ENCODE results near the gene ENPP4.
A peak's percentile ranks its signal among the peaks of the same experiment; 100 is the strongest.
"Not testable (repeated sequence)": the region's sequence is repeated elsewhere in the genome, so short reads cannot be mapped to it uniquely, and the experiment has no call there.

Gene ENPP4, protein sequence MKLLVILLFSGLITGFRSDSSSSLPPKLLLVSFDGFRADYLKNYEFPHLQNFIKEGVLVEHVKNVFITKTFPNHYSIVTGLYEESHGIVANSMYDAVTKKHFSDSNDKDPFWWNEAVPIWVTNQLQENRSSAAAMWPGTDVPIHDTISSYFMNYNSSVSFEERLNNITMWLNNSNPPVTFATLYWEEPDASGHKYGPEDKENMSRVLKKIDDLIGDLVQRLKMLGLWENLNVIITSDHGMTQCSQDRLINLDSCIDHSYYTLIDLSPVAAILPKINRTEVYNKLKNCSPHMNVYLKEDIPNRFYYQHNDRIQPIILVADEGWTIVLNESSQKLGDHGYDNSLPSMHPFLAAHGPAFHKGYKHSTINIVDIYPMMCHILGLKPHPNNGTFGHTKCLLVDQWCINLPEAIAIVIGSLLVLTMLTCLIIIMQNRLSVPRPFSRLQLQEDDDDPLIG

DNA sequence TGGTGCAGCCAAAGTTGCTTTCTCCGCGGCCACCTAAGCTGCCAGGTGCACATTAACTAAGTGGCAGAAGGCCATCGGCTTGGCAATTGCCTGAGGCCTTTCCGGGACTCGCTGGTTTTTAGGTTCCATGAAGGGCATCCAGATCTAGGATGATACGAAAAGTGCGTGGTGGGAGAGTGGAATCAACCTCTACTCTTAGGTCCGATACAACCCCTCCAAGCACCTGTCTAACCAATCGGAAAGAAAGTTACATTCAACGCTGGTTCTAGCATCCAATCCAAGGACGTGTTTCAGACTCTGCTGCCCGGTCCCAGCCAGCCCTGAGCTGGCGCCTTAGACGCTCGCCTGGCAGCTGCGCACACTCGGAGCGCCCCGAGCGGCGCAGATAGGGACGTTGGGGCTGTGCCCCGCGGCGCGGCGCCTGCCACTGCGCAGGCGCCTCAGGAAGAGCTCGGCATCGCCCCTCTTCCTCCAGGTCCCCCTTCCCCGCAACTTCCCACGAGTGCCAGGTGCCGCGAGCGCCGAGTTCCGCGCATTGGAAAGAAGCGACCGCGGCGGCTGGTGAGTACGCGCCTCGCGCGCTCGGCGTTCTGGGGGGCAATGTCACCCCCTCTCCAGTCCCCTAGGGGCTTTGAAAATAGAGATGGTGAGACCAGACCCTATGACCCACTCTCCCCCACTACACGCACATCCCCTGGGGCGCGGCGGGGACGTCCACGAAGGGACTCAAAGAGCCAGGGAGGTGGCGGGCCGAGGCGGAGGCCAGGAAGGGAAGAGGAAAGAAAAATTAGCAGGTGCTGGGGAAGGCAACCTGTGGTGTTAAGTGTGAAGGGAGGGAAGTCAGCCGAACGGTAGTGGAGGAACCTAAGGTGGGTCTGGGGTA lies at the start of gene ENPP4:
Gene ENPP4, plus strand, starts transcription at position 361 of the 883 bp plus-strand sequence. CDS start 9,595 bp downstream, outside the sequence.
- DNase-seq (ENCODE audit: low read depth), result peak; percentile 11

DNA sequence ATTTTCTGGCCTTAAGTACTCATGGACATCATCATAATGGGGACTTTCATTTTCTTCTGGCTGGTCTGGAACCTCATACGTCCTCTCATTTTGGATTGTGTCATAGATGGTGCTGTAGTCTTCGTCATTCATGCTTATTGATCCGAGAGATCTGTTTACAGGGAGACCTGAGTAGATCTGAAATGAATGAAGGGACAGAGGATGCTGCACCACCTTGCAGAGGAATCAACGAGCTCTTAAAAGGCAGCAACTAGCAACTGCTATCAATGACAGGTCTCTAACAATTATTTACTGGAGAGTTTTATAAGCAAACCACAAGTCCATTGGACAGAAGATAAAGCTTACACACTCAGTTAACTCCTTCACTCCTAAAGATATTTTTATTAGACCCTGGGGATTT lies 49.7 kb upstream of the ENPP4 start:
- DNase-seq (ENCODE audit: low read depth), result no peak

DNA sequence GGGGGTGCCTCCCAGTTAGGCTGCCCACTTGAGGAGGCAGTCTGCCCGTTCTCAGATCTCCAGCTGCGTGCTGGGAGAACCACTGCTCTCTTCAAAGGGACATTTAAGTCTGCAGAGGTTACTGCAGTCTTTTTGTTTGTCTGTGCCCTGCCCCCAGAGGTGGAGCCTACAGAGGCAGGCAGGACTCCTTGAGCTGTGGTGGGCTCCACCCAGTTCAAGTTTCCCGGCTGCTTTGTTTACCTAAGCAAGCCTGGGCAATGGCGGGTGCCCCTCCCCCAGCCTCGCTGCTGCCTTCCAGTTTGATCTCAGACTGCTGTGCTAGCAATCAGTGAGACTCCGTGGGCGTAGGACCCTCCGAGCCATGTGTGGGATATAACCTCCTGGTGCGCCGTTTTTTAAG lies 44.1 kb upstream of the ENPP4 start:
- not testable (repeated sequence) for DNase-seq (ENCODE audit: low read depth)

DNA sequence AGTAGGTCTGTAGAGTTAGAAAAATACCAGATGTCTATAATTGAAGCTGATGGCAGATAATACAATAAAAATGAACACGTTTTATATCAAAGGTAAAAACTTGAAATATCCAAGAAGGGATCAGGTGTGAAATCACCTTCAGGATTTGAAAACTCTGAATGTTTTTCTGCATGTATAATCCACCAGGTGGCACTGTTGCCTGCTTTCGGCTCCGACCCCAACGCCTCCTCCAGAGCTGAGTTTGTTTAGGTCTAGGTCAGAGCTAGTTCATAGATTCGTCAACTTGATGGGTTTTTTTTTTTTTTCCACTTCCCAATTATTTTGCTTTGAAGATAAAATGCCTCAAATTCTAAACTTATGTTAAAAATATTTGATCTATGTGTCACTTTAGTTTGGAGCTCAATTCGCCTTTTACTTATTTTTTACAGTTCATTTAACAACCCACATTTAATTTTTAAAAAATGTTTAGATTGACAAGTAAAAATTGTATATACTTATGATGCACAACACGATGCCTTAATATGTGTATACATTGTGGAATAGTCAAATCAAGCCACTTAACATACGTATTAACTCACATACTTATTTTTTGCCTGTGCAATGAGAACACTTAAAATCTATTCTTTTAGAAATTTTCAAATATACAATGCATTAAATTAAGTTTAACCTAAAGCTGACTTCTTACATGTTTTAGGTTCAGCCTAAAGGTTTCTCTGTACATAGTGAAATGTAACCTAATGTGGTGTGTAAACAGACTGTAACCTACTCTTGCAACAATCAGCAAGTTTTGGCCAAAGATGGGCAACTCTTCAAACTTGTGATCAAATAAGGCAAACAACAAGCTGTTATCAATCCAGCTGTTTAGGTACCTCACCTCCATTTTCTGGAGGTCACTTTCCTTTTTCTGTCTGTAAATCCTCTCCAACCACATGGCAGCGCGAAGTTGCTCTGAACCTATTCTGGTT lies 39.4 kb upstream of the ENPP4 start:
- no peak for DNase-seq (ENCODE audit: low read depth)

DNA sequence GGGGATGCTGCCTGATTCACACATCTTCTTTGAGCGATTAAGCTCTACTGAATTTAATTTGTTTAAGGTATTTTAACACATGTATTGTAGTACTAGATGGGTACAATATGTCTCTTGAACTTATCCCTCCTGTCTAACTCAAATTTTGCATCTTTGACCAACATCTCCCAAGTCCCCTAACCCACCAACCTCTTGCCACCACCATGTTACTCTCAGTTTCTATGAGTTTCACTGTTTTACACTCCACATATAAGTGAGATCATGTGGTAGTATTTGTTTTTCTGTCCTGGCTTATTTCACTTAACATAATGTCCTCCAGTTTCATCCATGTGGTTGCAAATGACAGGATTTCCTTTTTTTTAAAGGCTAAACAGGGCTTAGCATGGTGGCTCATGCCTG lies 38.7 kb upstream of the ENPP4 start:
- no peak for DNase-seq (ENCODE audit: low read depth)

DNA sequence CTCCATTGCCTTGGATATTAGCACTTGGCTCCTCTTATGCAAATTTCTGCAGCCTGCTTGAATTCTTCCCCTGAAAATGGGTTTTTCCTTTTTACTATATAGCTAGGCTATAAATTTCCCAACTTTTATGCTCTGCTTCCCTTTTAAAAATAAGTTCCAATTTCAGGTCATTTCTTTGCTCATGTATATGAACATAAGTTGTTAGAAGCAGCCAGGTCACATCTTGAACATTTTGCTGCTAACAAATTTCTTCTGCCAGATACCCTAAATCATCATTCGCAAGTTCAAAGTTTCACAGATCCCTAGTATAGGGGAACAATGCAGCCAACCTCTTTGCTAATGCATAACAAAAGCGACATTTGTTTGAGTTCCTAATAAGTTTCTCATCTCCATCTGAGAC lies 34.5 kb upstream of the ENPP4 start:
- DNase-seq (ENCODE audit: low read depth), result no peak

DNA sequence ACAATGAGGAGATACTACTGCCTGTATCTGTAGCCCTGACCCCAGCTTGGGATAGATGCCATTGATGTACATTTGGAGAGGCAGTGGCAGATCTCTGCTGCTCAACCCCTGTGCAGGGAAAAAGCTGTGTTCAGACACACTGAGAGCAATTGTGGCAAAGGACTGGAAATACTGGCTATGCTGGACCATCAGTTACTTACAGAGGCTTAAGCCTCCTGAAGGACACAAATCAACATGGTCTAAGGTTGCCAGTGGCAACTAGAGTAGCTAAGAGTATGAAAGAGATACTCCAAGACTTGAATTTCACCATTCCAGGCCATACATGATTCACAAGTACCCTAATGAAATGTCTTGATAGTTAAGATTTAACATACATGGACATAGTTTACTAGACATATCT lies 32.4 kb upstream of the ENPP4 start:
- DNase-seq (ENCODE audit: low read depth), result no peak

DNA sequence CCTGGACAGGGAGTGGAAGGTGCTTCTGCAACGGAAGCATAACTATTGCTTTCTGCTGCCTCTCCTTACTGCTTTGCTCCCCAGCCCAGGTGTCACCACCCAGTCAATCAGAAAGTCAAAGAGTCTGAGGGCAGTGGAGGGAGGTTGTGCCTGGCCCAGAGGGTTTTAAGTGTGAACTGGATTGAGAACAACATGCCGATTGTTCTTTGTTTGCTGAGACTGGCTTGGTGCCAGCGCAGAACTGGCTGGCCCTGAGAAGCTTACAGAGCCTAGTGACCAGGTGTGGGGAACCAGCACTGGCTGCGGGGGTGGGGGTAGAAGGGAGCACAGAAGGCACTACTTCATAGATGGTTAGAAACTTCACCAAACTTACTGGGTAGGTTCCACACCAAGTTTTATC lies 31.1 kb upstream of the ENPP4 start:
- DNase-seq (ENCODE audit: low read depth), result no peak

DNA sequence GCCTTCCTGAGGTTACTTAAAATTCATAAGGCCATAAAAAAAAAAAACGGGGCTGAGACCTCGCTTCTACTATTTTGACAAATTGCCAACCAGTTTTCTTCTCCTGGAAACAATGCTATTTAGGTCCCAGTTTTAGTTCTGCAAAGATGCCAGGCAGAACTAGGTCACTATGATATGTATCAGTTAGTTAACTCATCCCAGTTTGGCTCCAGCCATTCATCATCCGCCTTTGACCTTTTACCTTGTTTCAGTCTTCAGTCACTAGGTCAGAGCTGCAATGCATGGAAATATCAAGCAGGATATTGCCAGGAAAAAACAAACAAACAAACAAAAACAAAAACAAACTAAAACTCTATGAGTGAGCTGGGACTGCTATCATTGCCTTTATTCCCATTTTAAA lies 29.8 kb upstream of the ENPP4 start:
- no peak for DNase-seq (ENCODE audit: low read depth)

DNA sequence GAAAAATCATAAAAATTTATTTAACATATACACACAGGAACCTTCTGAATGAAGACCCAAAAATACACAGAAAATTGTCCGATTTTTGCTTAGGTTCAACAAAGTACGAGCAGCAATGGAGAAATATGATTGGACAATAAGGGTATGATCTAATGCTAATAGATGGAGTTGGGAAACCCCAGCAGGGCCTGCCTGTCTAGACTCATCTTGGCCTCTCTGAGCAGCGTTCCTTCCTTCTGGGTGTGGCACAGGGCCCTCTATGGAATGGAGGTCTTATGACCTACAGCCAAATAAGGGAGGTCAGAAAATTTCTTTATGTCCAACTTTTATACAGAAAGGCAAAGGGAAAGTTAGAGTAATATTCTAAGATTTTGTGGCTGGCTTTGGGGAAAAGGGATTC lies 27.7 kb upstream of the ENPP4 start:
- no peak for DNase-seq (ENCODE audit: low read depth)

DNA sequence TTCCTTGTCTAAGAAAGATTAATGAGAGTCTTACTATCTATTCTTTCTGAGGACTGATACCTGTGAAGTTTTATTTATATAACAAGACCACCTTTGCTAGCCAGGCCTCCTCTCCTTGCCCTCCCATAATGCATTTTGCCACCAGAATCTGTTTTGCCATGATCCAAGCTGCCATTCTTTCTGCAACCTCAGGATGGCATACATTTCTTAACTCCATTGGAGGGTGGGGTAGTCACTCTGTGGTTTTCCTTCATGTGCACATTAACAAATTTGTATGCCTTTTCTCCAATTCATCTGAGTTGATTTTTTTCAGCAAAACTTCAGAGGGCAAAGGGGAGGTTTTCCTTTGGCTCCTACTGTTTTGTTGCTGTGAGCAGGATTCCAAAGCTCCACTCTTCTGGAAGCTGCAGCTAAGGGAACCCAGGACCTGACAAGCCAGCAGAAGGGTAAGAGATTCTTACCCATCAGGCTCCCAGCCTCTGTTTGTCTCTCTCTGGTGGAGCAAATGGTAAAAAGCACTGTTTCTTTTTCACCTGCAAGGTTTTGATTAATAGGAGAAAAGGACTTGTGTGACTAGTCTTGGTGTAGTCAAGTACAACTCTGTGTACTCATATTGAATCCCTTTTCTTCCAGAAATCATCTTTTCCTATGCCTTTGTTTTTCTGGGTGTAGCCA lies 26.2 kb upstream of the ENPP4 start:
- DNase-seq (ENCODE audit: low read depth), result no peak

DNA sequence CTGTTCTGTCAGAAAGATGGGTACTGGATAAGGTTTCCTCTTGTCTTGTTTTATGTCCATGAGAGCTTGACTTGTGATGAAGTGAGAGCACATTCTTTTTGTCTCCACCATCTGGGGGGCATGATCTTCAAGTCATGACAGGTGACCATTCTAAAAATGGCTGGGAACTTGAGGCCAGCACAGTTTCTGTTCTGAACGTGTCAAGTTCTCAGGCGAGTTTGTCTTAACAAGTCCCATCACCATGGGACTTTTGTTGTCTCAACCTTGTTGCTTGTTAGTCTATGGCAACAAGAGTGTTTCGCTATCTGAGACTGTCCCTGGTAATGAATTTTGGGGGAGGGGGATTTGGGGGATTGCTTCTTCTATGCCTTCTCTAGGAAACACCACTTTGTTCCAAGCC lies 25.6 kb upstream of the ENPP4 start:
- DNase-seq (ENCODE audit: low read depth), result no peak

DNA sequence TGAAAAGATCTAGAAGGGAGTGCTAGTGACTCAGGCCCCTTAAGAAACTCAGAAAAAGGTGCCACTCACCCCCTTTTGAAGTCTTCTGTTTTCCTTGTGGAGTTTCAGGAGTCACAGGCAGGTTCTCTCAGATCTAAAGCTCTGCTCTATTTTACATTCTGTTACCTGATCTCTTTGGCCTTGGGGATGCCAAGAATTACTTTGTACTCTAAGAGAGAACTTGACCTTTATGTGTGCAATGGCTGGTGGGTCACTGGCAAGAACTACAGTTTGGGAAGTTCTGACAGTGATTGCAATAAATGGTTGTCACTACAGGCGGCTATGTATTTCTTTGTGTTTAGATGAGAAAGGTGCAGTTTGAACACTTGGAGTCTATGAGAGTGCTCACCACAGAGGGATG lies 24.2 kb upstream of the ENPP4 start:
- no peak for DNase-seq (ENCODE audit: low read depth)

DNA sequence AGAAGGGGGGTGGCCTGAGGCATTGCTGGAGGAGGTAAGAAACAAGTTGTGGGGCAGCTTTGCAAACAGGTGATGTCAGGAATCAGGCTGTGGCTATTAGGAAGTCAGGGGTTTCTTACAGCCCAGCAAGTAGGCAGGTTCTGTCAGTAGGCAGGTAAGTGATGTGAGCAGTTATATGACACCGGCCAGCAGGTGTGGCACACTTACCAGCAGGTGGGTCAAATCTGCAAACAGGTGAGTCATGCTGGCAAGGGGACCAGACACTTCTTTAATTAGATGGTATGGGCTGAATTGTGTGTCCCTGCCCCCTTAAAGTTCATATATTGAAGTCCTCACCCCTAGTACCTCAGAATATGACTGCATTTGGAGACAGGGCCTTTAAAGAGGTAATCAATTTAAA lies 16.4 kb upstream of the ENPP4 start:
- no peak for DNase-seq (ENCODE audit: low read depth)

DNA sequence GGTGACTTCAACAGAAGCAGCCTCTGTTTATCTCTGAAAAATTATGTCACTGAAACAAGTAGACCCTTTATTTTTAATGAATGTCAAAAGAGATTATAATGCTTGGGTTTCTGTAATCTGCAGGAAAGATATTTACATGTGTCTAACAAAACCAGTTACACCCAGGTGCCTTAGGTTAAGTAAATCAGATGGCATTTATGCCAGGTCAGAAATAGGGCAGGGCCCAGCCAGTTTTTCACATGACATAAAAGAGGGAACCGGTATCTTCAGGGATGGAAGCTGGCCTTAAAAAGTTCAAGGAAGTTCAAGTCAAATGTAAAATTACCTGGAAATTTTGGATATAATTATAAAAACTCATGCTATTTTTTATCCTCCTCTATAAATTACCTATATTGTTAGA lies 14.2 kb upstream of the ENPP4 start:
- no peak for DNase-seq (ENCODE audit: low read depth)

DNA sequence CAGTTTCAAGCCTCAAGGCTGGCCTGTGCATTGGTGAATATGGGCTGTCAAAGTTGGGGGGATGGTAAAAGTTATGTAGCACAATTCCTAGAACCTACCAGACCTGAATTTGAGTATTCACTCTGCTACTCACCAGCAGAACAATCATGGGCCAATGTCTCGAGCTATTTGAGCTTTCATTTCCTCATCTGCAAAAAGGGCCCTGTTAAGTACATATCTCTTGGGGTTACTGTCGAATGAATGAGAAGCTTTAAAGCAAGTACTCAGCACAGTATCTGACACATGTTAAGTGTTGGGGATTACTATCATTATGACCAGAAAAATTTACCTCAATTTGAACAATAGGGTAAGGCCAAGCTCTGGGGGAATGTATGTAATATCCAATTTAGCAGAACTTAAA lies 13.5 kb upstream of the ENPP4 start:
- DNase-seq (ENCODE audit: low read depth), result no peak

DNA sequence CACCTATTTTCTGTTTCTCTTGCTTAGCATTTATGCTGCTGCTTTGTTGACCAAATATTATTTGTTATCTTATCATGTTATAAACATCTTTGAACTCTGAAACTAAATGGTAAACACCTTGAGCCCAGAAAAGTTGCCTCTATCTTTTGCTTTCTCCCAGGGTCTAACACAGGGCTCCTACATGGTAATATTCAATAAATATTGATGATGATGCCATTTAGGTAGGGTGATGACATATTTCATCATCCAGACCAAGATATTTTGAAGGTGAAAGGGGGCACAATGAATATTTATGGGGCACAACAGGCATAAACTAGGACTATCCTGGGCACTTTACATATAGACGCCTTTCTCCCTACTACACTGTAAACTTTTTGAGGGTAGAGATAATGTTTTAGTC lies 11.6 kb upstream of the ENPP4 start:
- DNase-seq (ENCODE audit: low read depth), result no peak

DNA sequence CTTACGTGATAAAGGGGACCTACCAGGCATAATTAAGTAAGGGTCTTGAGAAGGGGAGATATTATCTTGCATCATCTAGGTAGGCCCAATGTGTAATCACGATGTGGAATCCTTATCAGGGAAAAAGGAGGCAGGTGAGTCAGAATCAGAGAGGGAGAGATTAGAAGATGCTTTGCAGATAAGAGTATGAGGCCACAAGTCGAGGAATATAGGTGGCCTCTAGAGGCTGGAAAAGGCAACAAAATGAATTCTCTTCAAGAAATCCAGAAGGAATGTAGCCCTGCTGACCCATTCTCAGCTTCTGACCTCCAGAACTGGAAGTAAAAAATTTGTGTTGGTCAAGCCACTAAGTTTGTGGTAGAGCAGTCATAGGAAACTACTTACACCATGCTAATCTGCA lies 11.0 kb upstream of the ENPP4 start:
- no peak for DNase-seq (ENCODE audit: low read depth)

DNA sequence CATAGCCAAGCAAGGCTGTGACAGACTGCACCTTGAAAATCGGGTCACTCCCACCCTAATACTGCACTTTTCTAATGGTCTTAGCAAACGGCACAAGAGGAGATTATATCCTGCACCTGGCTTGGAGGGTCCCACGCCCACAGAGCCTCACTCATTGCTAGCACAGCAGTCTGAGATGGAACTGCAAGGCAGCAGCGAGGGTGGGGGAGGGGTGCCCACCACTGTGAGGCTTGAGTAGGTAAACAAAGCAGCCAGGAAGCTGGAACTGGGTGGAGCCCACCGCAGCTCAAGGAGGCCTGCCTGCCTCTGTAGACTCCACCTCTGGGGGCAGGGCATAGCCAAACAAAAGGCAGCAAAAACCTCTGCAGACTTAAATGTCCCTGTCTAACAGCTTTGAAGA lies 10.1 kb upstream of the ENPP4 start:
- DNase-seq (ENCODE audit: low read depth), result not testable (repeated sequence)

DNA sequence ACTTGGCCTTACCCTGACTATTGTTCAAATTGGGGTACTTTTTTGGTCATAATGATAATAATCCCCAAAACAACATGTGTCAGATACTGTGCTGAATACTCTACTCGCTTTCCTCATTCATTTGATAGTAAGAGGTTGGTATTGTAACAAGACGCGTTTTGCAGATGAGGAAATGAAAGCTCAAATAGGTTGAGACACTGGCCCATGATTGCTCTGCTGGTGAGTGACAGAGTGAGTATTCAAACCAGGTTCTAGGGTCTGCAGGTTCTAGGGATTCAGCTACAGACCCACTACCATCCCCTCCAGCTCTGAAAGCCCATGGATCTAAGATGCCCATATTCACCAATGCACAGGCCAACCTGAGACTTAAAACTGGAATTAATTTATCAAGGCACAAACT lies 1.3 kb upstream of the ENPP4 start:
- DNase-seq (ENCODE audit: low read depth), result no peak

DNA sequence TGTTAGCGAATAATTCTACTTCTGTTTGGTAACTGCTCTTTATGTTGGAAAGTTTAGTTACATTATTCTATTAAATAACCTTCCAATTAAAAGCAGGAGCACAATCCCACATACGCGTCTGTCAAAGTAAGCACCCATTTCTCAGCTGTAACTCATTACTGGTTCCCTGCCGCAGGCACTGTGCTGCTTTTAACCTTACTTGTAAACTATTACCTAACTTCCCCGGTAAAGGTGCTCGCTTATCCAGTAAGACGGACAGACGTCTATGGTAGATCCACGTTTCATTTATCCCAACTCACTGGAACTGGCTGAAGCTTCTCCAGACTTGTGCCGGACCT lies 529 bp upstream of the ENPP4 start:
- DNase-seq (ENCODE audit: low read depth), result no peak

DNA sequence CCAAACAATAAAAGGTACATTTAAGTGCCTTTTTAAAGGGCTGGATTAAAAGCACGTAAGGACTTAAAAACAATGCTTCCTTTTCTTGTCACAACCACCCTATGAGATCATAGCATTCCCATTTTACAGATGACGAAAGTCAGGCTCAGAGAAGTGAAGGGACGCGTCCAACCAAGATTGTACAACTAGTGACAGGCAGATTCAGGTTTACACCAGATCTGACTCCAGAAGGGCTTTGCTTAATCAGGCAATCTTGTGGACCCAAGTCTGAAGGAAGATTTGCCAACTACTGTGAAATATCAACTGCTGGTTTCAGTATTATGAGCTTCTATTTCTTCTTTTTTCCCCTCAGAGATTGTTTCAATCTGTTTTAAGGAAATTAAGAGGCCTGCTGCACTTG lies 877 bp downstream of the ENPP4 start:
- no peak for DNase-seq (ENCODE audit: low read depth)
